Gastrocnemius medialis (tissue), 4 donors: Measurements from ENCODE around the gene GSG1L. TPM values are rescaled to one million over a fixed set of nuclear protein-coding genes. Genes with fewer than 3 reads are reported as not detected.

ENCODE experiments used
- ATAC-seq, 2 donors: fragments of 150-250 bp; one replicate each; pipeline ENCODE4 v1.9.1; 2016
- DNase-seq, 2 donors: peaks; one replicate each; pipeline ENCODE4 v3.0.0-alpha.2; 2019
- H3K27ac ChIP-seq, 4 donors: fragments of 200-600 bp; sonication (generic); 1 replicate in 1 of 4; 2 replicates in 3 of 4; pipeline ENCODE4 v1.5.1; 2016 to 2018; ENCODE audit warnings: mild to moderate bottlenecking in 2 of 4, moderate library complexity in 1 of 4
- H3K27me3 ChIP-seq, 3 donors: fragments of 200-600 bp; sonication (generic) in 2 of 3; 1 replicate in 1 of 3; 2 replicates in 2 of 3; pipeline versions ENCODE4 v1.5.1 to v1.6.0; 2016 to 2019; ENCODE audit warnings: mild to moderate bottlenecking in 1 of 3, moderate library complexity in 1 of 3
- H3K36me3 ChIP-seq, 2 donors: fragments of 200-600 bp; sonication (generic) in 1 of 2; one replicate each; pipeline ENCODE4 v1.5.1; 2017 to 2018
- H3K4me1 ChIP-seq, 2 donors: fragments of 200-600 bp; sonication (generic) in 1 of 2; one replicate each; pipeline ENCODE4 v1.5.1; 2016 to 2017; ENCODE audit warnings: mild to moderate bottlenecking in 2 of 2
- H3K4me3 ChIP-seq, 4 donors: fragments of 200-600 bp; sonication (generic) in 3 of 4; 1 replicate in 1 of 4; 2 replicates in 3 of 4; pipeline ENCODE4 v1.5.1; 2016 to 2019; ENCODE audit warnings: mild to moderate bottlenecking in 2 of 4
- H3K9me3 ChIP-seq, 3 donors: fragments of 200-600 bp; sonication (generic) in 2 of 3; 1 replicate in 1 of 3; 2 replicates in 2 of 3; pipeline ENCODE4 v1.5.1; 2016 to 2019
- CTCF ChIP-seq, 5 experiments: fragments of 450-650 bp in 3 of 5; fragments of 200-600 bp in 2 of 5; sonication (generic) in 2 of 5; IDR thresholded peaks in 4 of 5; conservative IDR thresholded peaks in 1 of 5; 1 replicate in 4 of 5; 2 replicates in 1 of 5; pipeline ENCODE4 v1.5.1; 2016 to 2019; ENCODE audit warnings: antibody characterized with exemption in 5 of 5, mild to moderate bottlenecking in 3 of 5, moderate library complexity in 3 of 5
- POLR2A ChIP-seq, 2 donors: fragments of 450-650 bp; IDR thresholded peaks; one replicate each; pipeline ENCODE4 v1.6.1; 2017; ENCODE audit warnings: antibody characterized with exemption in 2 of 2, mild to moderate bottlenecking in 2 of 2, moderate library complexity in 2 of 2
- in situ Hi-C, 4 donors: fragments of 200-750 bp; cut with MboI; loops; one replicate each; pipeline versions ENCODE4 v1.15.0 to v1.8.0; 2017; ENCODE audit warnings: low sequenced_read_pairs in 4 of 4
- intact Hi-C: fragments of 100-400 bp; cut with DNase I; formaldehyde crosslinking; loops from one replicate; pipeline ENCODE4 v1.15.1; 2023; ENCODE audit warnings: low total_unique reads
- total RNA-seq, 4 donors: library from RNA; depleted of rRNA; stranded (reverse); fragments of >200 nt; gene quantifications; one replicate each; pipeline versions ENCODE4 v1.1.0 to v1.2.3, GENCODE V29; 2016

The GSG1L gene
- total RNA-seq, 4 donors from 2014 or later = not detected

GRCh38 chr16:27932542-27933135, 130.9 kb downstream of the GSG1L start:
- in situ Hi-C loops (no loop called here), intact Hi-C loops (no loop called here)
- Histone ChIP-seq H3K9me3 (no peaks in the 10 kb centered on the region), H3K4me3 (no peak overlapping the region), H3K27ac (no peak overlapping the region), H3K4me1 (no peaks in the 10 kb centered on the region), H3K36me3 (no peaks in the 10 kb centered on the region), H3K27me3 (peaks cover 0 to 4% (median 0%) of the 10 kb centered on the region in 3 donors)
- no peak for TF ChIP-seq CTCF (IDR thresholded peaks at IDR 0.05 in 4 of 5, conservative IDR thresholded peaks at IDR 0.05 in 1 of 5)
- no peak for TF ChIP-seq POLR2A (IDR thresholded peaks at IDR 0.05)
- DNase-seq (no peak), ATAC-seq (no peak)

GRCh38 chr16:27929818-27930217, 133.7 kb downstream of the GSG1L start:
- Histone ChIP-seq H3K4me3 (no peak overlapping the region), H3K4me1 (no peaks in the 10 kb centered on the region), H3K36me3 (no peaks in the 10 kb centered on the region), H3K9me3 (no peaks in the 10 kb centered on the region), H3K27ac (no peak overlapping the region), H3K27me3 (peaks cover 0 to 4% (median 0%) of the 10 kb centered on the region in 3 donors)
- intact Hi-C loops (no loop called here), in situ Hi-C loops (no loop called here)
- DNase-seq = no peak
- no peak for TF ChIP-seq POLR2A (IDR thresholded peaks at IDR 0.05)
- TF ChIP-seq CTCF (IDR thresholded peaks at IDR 0.05 in 4 of 5, conservative IDR thresholded peaks at IDR 0.05 in 1 of 5) = no peak
- ATAC-seq = no peak

- Histone ChIP-seq H3K4me3 (no peak overlapping the region), H3K9me3 (no peaks in the 10 kb centered on the region), H3K27ac (no peak overlapping the region), H3K27me3 (peaks cover 0 to 4% (median 0%) of the 10 kb centered on the region in 3 donors), H3K36me3 (no peaks in the 10 kb centered on the region), H3K4me1 (no peaks in the 10 kb centered on the region)
- intact Hi-C loops = no loop called here
- TF ChIP-seq POLR2A (IDR thresholded peaks at IDR 0.05) (no peak), CTCF (IDR thresholded peaks at IDR 0.05 in 4 of 5, conservative IDR thresholded peaks at IDR 0.05 in 1 of 5) (no peak)
- DNase-seq (no peak), ATAC-seq (no peak)
- in situ Hi-C loops = no loop called here
Measured at GRCh38 chr16:27928542-27928941, 135.0 kb downstream of the GSG1L start.

- H3K4me1 ChIP-seq = no peaks in the 10 kb centered on the region
- H3K36me3 ChIP-seq = no peaks in the 10 kb centered on the region
- no peak overlapping the region for H3K4me3 ChIP-seq
- peaks cover 0 to 4% (median 0%) of the 10 kb centered on the region in 3 donors for H3K27me3 ChIP-seq
- DNase-seq (no peak), ATAC-seq (no peak)
- H3K27ac ChIP-seq = no peak overlapping the region
- intact Hi-C loops (no loop called here), in situ Hi-C loops (no loop called here)
- TF ChIP-seq POLR2A (IDR thresholded peaks at IDR 0.05) (no peak), CTCF (IDR thresholded peaks at IDR 0.05 in 4 of 5, conservative IDR thresholded peaks at IDR 0.05 in 1 of 5) (no peak)
- H3K9me3 ChIP-seq = no peaks in the 10 kb centered on the region
Measured at GRCh38 chr16:27927266-27927901, 136.1 kb downstream of the GSG1L start.
